SHP77 (cell line): Measurements from ENCODE around the gene DOLK.
"Not testable (repeated sequence)": the region's sequence is repeated elsewhere in the genome, so short reads cannot be mapped to it uniquely, and the experiment has no call there.

Source experiments
- DNase-seq, 2 experiments: peaks; one replicate each; lab custom pipeline; 2025; lab: John Stamatoyannopoulos, UW

DOLK gene

GRCh38 chr9:128947527-128948301 lies at the start of gene DOLK, which contains the start of gene NUP188:
TSS of gene DOLK (minus strand) at chr9:128947603. CDS start at chr9:128947303, 300 bp downstream.
TSS of gene NUP188 (plus strand) at chr9:128947699. CDS start at chr9:128947720, 21 bp downstream.
- DNase-seq, result peak; percentile 77 to 90

DNA sequence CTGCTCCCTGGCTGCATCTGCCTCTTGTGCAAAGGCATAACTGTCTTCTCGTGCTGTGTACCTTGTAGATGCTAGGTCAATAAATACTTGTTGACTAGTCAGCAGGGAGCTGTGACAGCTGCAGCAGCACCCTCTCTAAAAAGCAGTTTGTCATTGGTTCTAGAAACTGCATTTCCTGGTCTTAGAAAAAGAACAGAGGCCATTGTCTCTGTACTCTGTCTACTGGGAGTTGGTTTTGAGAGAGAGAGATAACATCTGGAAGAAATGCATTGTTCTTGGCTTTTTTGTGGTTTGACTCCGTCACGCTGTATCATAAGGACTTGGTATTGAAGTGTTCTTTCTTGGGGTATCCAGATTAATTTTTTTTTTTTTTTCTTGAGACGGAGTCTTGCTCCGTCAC lies 48.4 kb upstream of the DOLK start:
- no peak for DNase-seq

- no peak for DNase-seq
These were observed 45.6 kb upstream of the DOLK start for GRCh38 chr9:128992995-128993394.

- no peak for DNase-seq
These were observed 40.4 kb upstream of the DOLK start for GRCh38 chr9:128987805-128988204.

- no peak for DNase-seq
These were observed 39.3 kb upstream of the DOLK start for GRCh38 chr9:128986671-128987070.

GRCh38 chr9:128983536-128983935 lies 36.1 kb upstream of the DOLK start:
- no peak for DNase-seq

- DNase-seq, result no peak
These were observed 31.7 kb upstream of the DOLK start for GRCh38 chr9:128979111-128979510.

GRCh38 chr9:128972956-128973355 lies 25.6 kb upstream of the DOLK start:
- DNase-seq, result no peak

GRCh38 chr9:128969491-128969890 lies 22.1 kb upstream of the DOLK start:
- DNase-seq, result no peak

GRCh38 chr9:128961403-128961802 lies 14.0 kb upstream of the DOLK start:
- DNase-seq, result not testable (repeated sequence)

DNA sequence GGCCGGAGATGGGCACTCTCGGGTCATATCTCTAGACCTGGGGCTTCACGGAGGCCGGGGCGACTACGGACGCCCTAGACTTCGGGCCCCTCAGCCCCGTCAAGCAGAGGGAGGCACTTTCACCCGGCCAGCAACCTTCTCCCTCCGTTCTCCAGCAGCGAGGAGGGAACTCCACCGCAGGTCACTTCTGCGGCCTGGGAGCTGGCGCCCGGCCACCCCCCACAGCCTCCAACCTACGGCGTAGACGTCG lies 201 bp downstream of the DOLK start:
- DNase-seq, result no peak

DNA sequence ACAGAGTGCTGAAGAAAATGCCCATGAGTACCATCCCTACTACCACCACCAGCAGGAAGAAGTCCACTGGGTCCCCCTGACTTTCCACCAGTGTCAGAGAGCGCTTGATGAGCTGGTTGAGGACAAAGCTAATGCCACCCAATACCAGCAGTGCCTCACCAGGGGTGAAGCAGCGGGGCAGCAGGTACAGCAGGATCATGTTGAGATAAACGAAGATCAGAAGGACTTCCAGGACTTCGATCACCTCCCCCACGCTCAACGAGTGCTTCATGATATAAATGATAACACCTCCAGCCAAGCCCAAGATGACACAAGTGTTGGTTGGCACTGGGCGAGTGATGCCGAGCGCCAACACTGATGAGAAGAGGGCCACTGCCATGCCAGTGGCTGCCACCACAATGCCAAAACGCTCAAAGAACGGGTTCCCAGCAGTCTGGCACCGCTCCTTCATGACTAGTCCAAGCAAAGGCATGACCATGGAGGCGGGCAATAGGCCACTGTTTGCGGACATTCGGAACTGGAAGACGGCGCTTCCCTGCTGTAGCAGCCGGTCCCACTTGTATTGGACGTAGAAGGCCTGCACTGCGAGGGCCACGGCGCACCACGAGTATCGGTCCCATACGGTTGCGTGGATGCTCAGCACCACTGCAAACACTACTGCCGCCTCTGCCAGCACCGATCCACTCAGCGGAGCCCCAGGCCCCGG lies 679 bp downstream of the DOLK start:
- DNase-seq, result peak; percentile 8 to 11

- no peak for DNase-seq
These were observed 1.5 kb downstream of the DOLK start for GRCh38 chr9:128945798-128946501.

GRCh38 chr9:128944966-128945365 lies 2.4 kb downstream of the DOLK start:
- DNase-seq, result not testable (repeated sequence)

- DNase-seq, result no peak
These were observed 3.4 kb downstream of the DOLK start for GRCh38 chr9:128943832-128944620.

DNA sequence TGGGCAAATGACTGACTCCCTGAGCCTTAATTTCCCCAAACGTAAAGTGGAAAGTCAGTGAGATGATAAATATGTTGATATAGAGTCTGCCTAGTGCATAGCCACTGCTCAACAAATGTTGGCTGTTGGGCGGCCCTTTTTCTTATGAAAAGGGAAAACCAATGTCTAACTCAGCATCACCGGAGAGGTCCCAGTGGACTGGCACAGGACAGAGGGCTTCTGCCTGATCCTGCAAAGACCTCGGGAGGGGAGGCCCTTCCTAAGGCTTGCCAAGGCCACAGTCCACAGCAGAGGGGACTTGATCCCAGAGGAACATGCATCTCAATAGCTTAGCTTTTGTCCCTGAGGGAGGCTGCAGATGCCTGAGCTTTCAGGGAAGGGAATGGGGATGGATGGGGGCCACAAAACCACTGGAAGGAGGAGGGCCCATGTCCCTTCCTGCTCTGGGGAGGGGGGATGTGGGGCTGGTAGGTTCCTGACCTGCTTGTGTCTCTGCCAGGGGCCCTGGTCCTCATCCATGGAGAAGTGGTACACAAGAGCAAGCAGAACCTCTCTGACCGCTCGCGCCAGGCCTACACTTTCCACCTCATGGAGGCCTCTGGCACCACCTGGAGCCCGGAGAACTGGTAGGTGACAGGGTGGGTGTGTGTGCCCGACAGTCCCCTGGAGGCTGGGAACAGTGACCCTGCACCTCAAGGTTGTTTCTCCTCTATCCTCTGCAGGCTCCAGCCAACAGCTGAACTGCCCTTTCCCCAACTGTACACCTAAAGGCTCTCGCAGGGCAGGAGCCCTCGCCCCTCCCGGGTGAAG lies 6.3 kb downstream of the DOLK start:
- no peak for DNase-seq

GRCh38 chr9:128940271-128940921 lies 7.0 kb downstream of the DOLK start:
- DNase-seq, result no peak

DNA sequence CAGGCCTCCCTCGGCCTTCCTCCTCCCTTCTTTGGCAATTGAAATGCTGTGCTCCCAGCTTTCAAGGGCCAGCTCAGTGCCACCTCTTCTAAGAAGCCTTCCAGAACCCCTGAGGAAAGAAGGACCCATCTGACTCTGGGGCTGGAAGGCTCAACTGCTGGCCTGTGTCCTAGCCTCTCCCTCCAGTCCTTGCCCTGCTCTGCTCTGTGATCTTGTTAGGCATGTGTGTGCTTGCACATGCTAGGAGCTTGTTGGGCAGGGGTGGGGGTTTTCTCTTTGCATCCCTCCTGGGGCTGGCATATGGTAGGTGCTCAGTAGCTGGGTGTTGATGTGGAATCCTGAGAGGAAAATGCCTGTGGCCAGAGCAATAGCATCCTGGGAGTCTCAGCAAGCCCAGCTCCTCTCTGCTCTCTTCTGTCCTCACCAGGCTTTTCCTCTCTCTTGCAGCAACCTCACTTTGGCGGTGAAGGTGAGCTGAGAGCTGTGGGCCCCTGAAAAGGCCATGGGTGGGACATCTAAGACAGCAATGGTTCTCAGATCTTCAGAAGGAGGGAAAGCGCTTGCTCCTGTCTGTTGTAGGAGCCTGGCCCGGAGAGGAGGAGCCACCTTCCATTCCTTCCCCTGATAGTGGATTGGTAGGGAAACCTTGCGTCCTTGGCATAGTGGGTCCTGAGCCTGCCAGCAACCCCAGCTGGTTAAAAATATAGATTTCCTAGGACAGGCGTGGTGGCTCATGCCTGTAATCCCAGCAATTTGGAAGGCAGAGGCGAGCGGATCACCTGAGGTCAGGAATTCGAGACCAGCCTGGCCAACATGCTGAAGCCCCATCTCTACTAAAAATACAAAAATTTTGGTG lies 9.9 kb downstream of the DOLK start:
- no peak for DNase-seq

DNA sequence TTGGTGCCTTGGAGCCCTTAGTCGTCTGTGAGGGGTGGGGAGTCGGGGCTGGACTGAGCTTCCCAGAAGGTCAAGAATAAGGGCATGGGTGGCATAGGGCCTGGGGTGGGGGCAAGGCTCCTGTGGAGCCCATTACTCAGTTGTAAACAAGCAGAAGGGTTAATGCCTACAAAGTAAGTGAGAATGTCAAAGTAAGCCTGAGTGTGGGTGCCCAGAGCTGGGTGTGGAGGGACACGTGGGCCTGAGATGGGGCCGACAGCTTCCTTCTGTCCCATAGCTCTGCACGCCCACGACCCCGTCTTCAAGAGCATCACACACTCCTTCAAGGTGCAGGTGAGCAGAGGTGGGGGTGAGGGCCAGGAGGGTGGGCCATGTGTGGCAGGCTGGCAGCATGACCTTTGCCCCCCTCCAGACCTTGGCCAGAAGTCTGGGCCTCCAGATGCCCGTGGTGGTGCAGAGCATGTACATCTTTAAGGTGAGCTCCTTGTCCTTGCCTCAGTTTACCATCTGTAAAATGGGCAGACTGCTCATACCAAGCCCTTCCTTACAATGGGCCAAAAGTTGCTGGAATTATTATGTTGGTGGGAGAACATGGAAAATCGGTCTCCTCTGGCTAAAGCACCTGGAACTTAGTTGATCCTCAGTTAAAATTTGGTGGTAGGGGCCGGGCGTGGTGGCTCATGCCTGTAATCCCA lies 11.1 kb downstream of the DOLK start:
- no peak for DNase-seq
